Neural cell (in vitro differentiated cells): ENCODE results near the gene MYCT1.

Source experiments
- EP300 ChIP-seq: fragments of 450-650 bp; conservative IDR thresholded peaks from 2 replicates; pipeline ENCODE4 v1.6.1; 2014; ENCODE audit warnings: antibody characterized with exemption, mild to moderate bottlenecking, moderate library complexity; ENCODE audit not compliant: poor library complexity, severe bottlenecking
- EZH2 ChIP-seq: fragments of 200-600, 300-800 bp; shearing (Covaris generic), sonication (generic); IDR thresholded peaks from 2 replicates; pipeline ENCODE4 v1.6.1; 2014; ENCODE audit warnings: antibody characterized with exemption, low read length, borderline replicate concordance, mild to moderate bottlenecking; ENCODE audit not compliant: insufficient read depth, poor library complexity, severe bottlenecking
- MXI1 ChIP-seq: fragments of 450-650 bp; conservative IDR thresholded peaks from 2 replicates; pipeline ENCODE4 v1.6.1; 2014; ENCODE audit warnings: antibody characterized with exemption, mild to moderate bottlenecking; ENCODE audit not compliant: poor library complexity, severe bottlenecking
- POLR2AphosphoS5 ChIP-seq: IDR thresholded peaks from 2 replicates; pipeline ENCODE4 v1.6.1; 2012
- RAD21 ChIP-seq: fragments of 450-650 bp; conservative IDR thresholded peaks from 2 replicates; pipeline ENCODE4 v1.6.1; 2014; ENCODE audit warnings: antibody characterized with exemption, mild to moderate bottlenecking, moderate library complexity
- SMC3 ChIP-seq: fragments of 450-650 bp; conservative IDR thresholded peaks from 2 replicates; pipeline ENCODE4 v1.6.1; 2014; ENCODE audit warnings: antibody characterized with exemption, mild to moderate bottlenecking, moderate library complexity; ENCODE audit not compliant: poor library complexity
- TAF1 ChIP-seq: IDR thresholded peaks from 2 replicates; pipeline ENCODE4 v1.6.1; 2012; ENCODE audit warnings: low read depth
- TF ChIP-seq, protein P1 (sequence below): fragments of 450-650 bp; IDR thresholded peaks from 2 replicates; pipeline ENCODE4 v1.5.1; 2014; ENCODE audit warnings: antibody characterized with exemption, mild to moderate bottlenecking, moderate library complexity; ENCODE audit not compliant: poor library complexity, severe bottlenecking
- TF ChIP-seq, protein P2 (sequence below): IDR thresholded peaks from 2 replicates; pipeline ENCODE4 v1.6.1; 2012; ENCODE audit warnings: borderline replicate concordance

DNA sequence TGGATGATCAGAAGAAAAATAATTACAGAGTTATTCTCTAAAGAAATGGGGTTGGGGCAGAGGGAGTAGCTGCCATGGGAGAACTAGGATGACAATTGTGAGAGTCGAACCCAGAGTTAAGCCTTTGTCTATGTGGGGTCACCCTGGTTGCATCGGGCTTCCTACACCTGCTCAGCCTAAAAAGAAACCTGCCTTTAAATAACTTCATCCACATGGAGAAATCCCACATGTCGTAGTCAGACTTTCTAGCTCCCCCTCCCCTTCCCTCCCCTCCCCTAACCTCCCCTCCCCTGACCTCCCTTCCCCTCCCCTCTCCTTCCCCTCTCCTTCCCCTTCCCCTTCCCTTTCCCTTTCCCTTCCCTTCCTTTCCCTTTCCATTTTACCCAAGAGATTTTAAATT is 67.6 kb downstream of the MYCT1 start:
- TF ChIP-seq, protein P1, sequence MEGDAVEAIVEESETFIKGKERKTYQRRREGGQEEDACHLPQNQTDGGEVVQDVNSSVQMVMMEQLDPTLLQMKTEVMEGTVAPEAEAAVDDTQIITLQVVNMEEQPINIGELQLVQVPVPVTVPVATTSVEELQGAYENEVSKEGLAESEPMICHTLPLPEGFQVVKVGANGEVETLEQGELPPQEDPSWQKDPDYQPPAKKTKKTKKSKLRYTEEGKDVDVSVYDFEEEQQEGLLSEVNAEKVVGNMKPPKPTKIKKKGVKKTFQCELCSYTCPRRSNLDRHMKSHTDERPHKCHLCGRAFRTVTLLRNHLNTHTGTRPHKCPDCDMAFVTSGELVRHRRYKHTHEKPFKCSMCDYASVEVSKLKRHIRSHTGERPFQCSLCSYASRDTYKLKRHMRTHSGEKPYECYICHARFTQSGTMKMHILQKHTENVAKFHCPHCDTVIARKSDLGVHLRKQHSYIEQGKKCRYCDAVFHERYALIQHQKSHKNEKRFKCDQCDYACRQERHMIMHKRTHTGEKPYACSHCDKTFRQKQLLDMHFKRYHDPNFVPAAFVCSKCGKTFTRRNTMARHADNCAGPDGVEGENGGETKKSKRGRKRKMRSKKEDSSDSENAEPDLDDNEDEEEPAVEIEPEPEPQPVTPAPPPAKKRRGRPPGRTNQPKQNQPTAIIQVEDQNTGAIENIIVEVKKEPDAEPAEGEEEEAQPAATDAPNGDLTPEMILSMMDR, result no peak
- no peak for TF ChIP-seq SMC3
- no peak for TF ChIP-seq POLR2AphosphoS5
- TF ChIP-seq TAF1, result no peak
- TF ChIP-seq, protein P2, sequence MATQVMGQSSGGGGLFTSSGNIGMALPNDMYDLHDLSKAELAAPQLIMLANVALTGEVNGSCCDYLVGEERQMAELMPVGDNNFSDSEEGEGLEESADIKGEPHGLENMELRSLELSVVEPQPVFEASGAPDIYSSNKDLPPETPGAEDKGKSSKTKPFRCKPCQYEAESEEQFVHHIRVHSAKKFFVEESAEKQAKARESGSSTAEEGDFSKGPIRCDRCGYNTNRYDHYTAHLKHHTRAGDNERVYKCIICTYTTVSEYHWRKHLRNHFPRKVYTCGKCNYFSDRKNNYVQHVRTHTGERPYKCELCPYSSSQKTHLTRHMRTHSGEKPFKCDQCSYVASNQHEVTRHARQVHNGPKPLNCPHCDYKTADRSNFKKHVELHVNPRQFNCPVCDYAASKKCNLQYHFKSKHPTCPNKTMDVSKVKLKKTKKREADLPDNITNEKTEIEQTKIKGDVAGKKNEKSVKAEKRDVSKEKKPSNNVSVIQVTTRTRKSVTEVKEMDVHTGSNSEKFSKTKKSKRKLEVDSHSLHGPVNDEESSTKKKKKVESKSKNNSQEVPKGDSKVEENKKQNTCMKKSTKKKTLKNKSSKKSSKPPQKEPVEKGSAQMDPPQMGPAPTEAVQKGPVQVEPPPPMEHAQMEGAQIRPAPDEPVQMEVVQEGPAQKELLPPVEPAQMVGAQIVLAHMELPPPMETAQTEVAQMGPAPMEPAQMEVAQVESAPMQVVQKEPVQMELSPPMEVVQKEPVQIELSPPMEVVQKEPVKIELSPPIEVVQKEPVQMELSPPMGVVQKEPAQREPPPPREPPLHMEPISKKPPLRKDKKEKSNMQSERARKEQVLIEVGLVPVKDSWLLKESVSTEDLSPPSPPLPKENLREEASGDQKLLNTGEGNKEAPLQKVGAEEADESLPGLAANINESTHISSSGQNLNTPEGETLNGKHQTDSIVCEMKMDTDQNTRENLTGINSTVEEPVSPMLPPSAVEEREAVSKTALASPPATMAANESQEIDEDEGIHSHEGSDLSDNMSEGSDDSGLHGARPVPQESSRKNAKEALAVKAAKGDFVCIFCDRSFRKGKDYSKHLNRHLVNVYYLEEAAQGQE, result no peak
- no peak for TF ChIP-seq EP300
- TF ChIP-seq MXI1, result no peak
- TF ChIP-seq RAD21, result no peak
- TF ChIP-seq EZH2, result no peak
